ENCODE results near the gene ELMO2.

- TF ChIP-seq POLR2A (IDR thresholded peaks at IDR 0.05; ENCODE audit: low read depth, low read length) (no peak; the same call in 1 of the 2 replicates), TAF1 (IDR thresholded peaks at IDR 0.05; ENCODE audit: borderline replicate concordance, low read depth, low read length) (no peak), POLR2AphosphoS5 (IDR thresholded peaks at IDR 0.05; ENCODE audit: low read depth, low read length) (no peak)
Measured at GRCh38 chr20:46357030-46357514, 49.3 kb downstream of the ELMO2 start.
